Hepatocyte (in vitro differentiated cells): ENCODE measurements around the gene TIMM44. TPM values are rescaled to one million over a fixed set of nuclear protein-coding genes. Genes with fewer than 3 reads are reported as not detected.

Experiments used
- DNase-seq: peaks from one replicate; pipeline ENCODE4 v3.0.0-alpha.2; 2016; ENCODE audit warnings: low spot score
- H2AFZ ChIP-seq: fragments of 200-600 bp; sonication (generic); 2 replicates; pipeline ENCODE4 v1.6.0; 2016; ENCODE audit warnings: antibody characterized with exemption, mild to moderate bottlenecking
- H3K27ac ChIP-seq: fragments of 200-600 bp; sonication (generic); 2 replicates; pipeline ENCODE4 v1.5.1; 2016; ENCODE audit warnings: mild to moderate bottlenecking
- H3K27me3 ChIP-seq: fragments of 200-600 bp; sonication (generic); 2 replicates; pipeline ENCODE4 v1.6.1; 2016
- H3K36me3 ChIP-seq: fragments of 200-600 bp; sonication (generic); replicated peaks from 2 replicates; pipeline ENCODE4 v1.5.1; 2016; ENCODE audit warnings: low read depth; ENCODE audit not compliant: insufficient read depth
- H3K4me1 ChIP-seq: fragments of 200-600 bp; sonication (generic); 2 replicates; pipeline ENCODE4 v1.5.1; 2016; ENCODE audit warnings: mild to moderate bottlenecking, moderate library complexity; ENCODE audit not compliant: insufficient read depth
- H3K4me2 ChIP-seq: fragments of 200-600 bp; sonication (generic); 2 replicates; pipeline ENCODE4 v1.6.0; 2016
- H3K4me3 ChIP-seq: fragments of 200-600 bp; sonication (generic); 2 replicates; pipeline ENCODE4 v1.5.1; 2016; ENCODE audit warnings: mild to moderate bottlenecking
- H3K79me2 ChIP-seq: fragments of 200-600 bp; sonication (generic); 2 replicates; pipeline ENCODE4 v1.6.0; 2017; ENCODE audit warnings: mild to moderate bottlenecking
- H3K9me2 ChIP-seq: fragments of 200-600 bp; sonication (generic); replicated peaks from 2 replicates; pipeline ENCODE4 v1.6.0; 2017; ENCODE audit warnings: mild to moderate bottlenecking; ENCODE audit not compliant: insufficient read depth
- H3K9me3 ChIP-seq: fragments of 200-600 bp; sonication (generic); 2 replicates; pipeline ENCODE4 v1.5.1; 2016; ENCODE audit warnings: low read depth, mild to moderate bottlenecking
- H4K20me1 ChIP-seq: fragments of 200-600 bp; sonication (generic); 2 replicates; pipeline ENCODE4 v1.6.0; 2016; ENCODE audit warnings: mild to moderate bottlenecking; ENCODE audit not compliant: insufficient read depth, poor library complexity, severe bottlenecking
- CTCF ChIP-seq: fragments of 200-600 bp; sonication (generic); IDR thresholded peaks from 2 replicates; pipeline ENCODE4 v1.5.1; 2016; ENCODE audit warnings: antibody characterized with exemption, mild to moderate bottlenecking; ENCODE audit not compliant: poor library complexity
- EZH2 ChIP-seq: fragments of 200-600 bp; sonication (generic); IDR thresholded peaks from 2 replicates; pipeline ENCODE4 v1.6.1; 2016; ENCODE audit warnings: antibody characterized with exemption, mild to moderate bottlenecking, borderline replicate concordance
- EZH2phosphoT487 ChIP-seq: fragments of 200-600 bp; sonication (generic); IDR thresholded peaks from one replicate; pipeline ENCODE4 v1.6.1; 2018; ENCODE audit warnings: antibody characterized with exemption, mild to moderate bottlenecking, low read depth, moderate library complexity; ENCODE audit not compliant: unreplicated experiment, severe bottlenecking
- WGBS: methylation state at CpG from one replicate; pipeline ENCODE4 v1.1.6; 2016; ENCODE audit warnings: low lambda C conversion rate; ENCODE audit errors: missing lambda C conversion rate; 5-methylcytosine and 5-hydroxymethylcytosine counted together
- polyA plus RNA-seq: library from polyadenylated mRNA; unstranded; fragments of >200 nt; fragmentation: Nextera tagmentation; extraction: Ambion mirVana; gene quantifications from 2 replicates; pipeline ENCODE4 v1.2.1, GENCODE V29; 2016
- total RNA-seq: library from RNA; depleted of rRNA; stranded (reverse); fragments of >200 nt; gene quantifications from 2 replicates; pipeline ENCODE4 v1.2.3, GENCODE V29; 2014

The TIMM44 gene
- total and polyA plus RNA-seq, 2 experiments from 2014 or later: 40.7 to 52.0 TPM

GRCh38 chr19:7971553-7972520 is 28.4 kb upstream of the TIMM44 start:
- Histone ChIP-seq H3K9me2 (no peaks in the 10 kb centered on the region), H3K79me2 (no peaks in the 10 kb centered on the region), H3K4me3 (no peak overlapping the region), H3K36me3 (no peaks in the 10 kb centered on the region), H3K4me2 (no peak overlapping the region), H3K27ac (no peak overlapping the region), H4K20me1 (peaks cover 4% of the 10 kb centered on the region), H3K9me3 (no peaks in the 10 kb centered on the region), H3K27me3 (no peaks in the 10 kb centered on the region), H3K4me1 (no peaks in the 10 kb centered on the region), H2AFZ (no peak overlapping the region)
- TF ChIP-seq EZH2phosphoT487: no peak
- no peak for TF ChIP-seq CTCF
- no peak for TF ChIP-seq EZH2
- 93% methylated on average over 35 of the region's 35 CpGs for WGBS
- DNase-seq: no peak

- no peaks in the 10 kb centered on the region for H3K27me3 ChIP-seq
These were observed 27.4 kb upstream of the TIMM44 start for GRCh38 chr19:7970716-7971448.

GRCh38 chr19:7969555-7969939 is 26.1 kb upstream of the TIMM44 start:
- Histone ChIP-seq H3K4me2 (no peak overlapping the region), H3K4me3 (no peak overlapping the region), H3K9me3 (no peaks in the 10 kb centered on the region), H4K20me1 (peaks cover 4% of the 10 kb centered on the region), H3K27me3 (no peaks in the 10 kb centered on the region), H3K4me1 (no peaks in the 10 kb centered on the region), H3K79me2 (no peaks in the 10 kb centered on the region), H3K27ac (no peak overlapping the region), H3K36me3 (no peaks in the 10 kb centered on the region), H3K9me2 (no peaks in the 10 kb centered on the region), H2AFZ (no peak overlapping the region)
- 92% methylated on average over 11 of the region's 11 CpGs for WGBS
- DNase-seq: no peak
- TF ChIP-seq CTCF: no peak
- no peak for TF ChIP-seq EZH2phosphoT487
- no peak for TF ChIP-seq EZH2

More at GRCh38 chr19:7970716-7971448, 27.4 kb upstream of the TIMM44 start:
- DNase-seq: peak; percentile 66
- no peak overlapping the region for H3K4me3 ChIP-seq
- no peaks in the 10 kb centered on the region for H3K36me3 ChIP-seq
- TF ChIP-seq CTCF (peak; percentile 66), EZH2 (no peak)
- H2AFZ ChIP-seq: no peak overlapping the region
- no peaks in the 10 kb centered on the region for H3K79me2 ChIP-seq
- no peaks in the 10 kb centered on the region for H3K4me1 ChIP-seq
- no peak overlapping the region for H3K4me2 ChIP-seq
- peaks cover 4% of the 10 kb centered on the region for H4K20me1 ChIP-seq
- no peak overlapping the region for H3K27ac ChIP-seq
- H3K9me2 ChIP-seq: no peaks in the 10 kb centered on the region
- no peaks in the 10 kb centered on the region for H3K9me3 ChIP-seq
- 74% methylated on average over 12 of the region's 12 CpGs for WGBS
